AG09309 (cell line): Measurements from ENCODE around the gene PDSS1.

Source experiments
- DNase-seq: peaks from one replicate; pipeline ENCODE4 v3.0.0-alpha.2; 2010; ENCODE audit warnings: low read depth
- H3K4me3 ChIP-seq: 2 replicates; pipeline ENCODE4 v1.5.1; 2011; ENCODE audit warnings: mild to moderate bottlenecking, low read depth, low read length, moderate library complexity; ENCODE audit not compliant: control insufficient read depth
- TF ChIP-seq, protein P1 (sequence below): IDR thresholded peaks from 2 replicates; pipeline ENCODE4 v1.5.1; 2011; ENCODE audit warnings: mild to moderate bottlenecking, low read depth, low read length, inconsistent platforms; ENCODE audit not compliant: insufficient read depth, control insufficient read depth; ENCODE audit errors: missing control alignments

PDSS1 gene

DNA sequence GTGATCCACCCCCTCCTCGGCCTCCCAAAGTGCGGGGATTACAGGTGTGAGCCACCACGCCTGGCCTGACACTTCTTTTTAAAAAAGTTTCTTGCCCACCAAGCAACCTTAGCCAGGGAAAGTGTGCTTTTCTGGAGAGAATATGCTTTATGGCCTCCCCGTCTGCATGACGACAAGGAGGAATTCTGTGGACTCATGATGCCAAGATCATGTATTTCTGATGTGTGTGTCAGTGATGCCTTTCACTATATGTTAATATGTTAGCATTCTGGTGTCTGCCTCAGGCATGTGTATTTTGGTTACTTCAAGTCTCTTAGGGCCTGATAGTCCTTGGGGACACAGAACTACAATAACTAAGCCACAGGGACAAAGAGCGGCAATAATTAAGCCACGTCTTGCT, 2.1 kb downstream of the PDSS1 start:
- no peak for DNase-seq
- TF ChIP-seq, protein P1, sequence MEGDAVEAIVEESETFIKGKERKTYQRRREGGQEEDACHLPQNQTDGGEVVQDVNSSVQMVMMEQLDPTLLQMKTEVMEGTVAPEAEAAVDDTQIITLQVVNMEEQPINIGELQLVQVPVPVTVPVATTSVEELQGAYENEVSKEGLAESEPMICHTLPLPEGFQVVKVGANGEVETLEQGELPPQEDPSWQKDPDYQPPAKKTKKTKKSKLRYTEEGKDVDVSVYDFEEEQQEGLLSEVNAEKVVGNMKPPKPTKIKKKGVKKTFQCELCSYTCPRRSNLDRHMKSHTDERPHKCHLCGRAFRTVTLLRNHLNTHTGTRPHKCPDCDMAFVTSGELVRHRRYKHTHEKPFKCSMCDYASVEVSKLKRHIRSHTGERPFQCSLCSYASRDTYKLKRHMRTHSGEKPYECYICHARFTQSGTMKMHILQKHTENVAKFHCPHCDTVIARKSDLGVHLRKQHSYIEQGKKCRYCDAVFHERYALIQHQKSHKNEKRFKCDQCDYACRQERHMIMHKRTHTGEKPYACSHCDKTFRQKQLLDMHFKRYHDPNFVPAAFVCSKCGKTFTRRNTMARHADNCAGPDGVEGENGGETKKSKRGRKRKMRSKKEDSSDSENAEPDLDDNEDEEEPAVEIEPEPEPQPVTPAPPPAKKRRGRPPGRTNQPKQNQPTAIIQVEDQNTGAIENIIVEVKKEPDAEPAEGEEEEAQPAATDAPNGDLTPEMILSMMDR: no peak

DNA sequence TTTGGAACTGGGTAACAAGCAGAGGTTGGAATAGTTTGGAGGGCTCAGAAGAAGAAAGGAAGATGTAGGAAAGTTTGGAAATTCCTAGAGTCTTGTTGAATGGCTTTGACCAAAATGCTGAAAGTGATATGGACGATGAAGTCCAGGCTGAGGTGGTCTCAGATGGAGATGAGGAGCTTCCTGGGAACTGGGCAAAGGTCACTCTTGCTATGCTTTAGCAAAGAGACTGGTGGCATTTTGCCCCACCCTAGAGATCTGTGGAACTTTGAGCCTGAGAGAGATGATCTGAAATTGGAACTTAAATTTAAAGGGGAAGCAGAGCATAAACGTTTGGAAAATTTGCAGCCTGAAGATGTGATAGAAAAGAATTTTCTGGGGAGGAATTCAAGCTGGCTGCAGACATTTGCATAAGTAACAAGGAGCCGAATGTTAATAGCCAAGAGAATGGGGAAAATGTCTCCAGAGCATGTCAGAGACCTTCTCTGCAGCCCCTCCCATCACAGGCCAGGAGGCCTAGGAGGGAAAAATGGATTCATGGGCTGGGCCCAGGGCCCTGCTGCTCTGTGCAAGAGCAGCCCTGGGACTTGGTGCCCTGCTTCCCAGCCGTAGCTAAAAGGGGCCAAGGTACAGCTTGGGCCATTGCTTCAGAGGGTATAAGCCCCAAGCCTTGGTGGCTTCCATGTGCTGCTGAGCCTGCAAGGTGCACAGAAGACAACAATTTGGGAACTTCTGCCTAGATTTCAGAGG, 3.6 kb downstream of the PDSS1 start:
- TF ChIP-seq, protein P1: no peak
- H3K4me3 ChIP-seq: no peak overlapping the region
- DNase-seq: no peak

More for the DNA sequence above, 2.1 kb downstream of the PDSS1 start:
- H3K4me3 ChIP-seq: no peak overlapping the region

DNA sequence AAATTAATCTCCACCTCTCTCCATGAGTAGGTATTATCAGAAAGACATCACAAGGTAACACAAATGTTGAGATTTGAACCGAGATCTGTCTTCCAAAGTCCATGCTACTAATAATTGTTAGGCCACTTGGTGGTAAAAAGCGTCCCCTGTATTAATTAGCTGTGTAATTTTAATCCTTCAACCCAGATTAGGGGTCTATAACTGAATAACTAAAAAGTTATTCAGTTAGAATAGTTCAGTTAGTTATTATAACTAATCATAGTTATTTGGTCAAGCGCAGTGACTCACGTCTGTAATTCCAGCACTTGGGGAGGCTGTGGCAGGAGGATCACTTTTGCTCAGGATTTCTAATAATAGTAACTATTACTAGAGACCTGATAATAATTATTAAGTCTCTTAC, 5.6 kb downstream of the PDSS1 start:
- TF ChIP-seq, protein P1: no peak
- no peak for DNase-seq
- H3K4me3 ChIP-seq: no peak overlapping the region

DNA sequence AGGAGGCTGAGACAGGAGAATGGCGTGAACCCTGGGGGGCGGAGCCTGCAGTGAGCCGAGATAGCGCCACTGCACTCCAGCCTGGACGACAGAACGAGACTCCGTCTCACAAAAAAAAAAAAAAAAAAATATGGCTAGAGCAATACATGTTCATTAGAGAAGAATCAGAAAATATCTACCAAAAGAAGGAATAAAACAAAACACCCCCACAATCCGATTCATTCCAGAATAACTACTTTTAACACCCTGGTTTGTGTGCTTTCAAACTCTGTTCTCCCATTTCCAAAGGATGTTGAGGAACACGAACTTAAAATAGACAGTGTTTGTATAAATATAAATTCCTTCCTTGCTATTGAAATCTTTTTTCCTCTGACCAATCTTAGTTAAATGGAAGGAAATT, 6.5 kb downstream of the PDSS1 start:
- TF ChIP-seq, protein P1: no peak
- no peak for DNase-seq
- H3K4me3 ChIP-seq: no peak overlapping the region

GRCh38 chr10:26706206-26706605, 8.7 kb downstream of the PDSS1 start:
- TF ChIP-seq, protein P1: no peak
- no peak overlapping the region for H3K4me3 ChIP-seq
- no peak for DNase-seq

DNA sequence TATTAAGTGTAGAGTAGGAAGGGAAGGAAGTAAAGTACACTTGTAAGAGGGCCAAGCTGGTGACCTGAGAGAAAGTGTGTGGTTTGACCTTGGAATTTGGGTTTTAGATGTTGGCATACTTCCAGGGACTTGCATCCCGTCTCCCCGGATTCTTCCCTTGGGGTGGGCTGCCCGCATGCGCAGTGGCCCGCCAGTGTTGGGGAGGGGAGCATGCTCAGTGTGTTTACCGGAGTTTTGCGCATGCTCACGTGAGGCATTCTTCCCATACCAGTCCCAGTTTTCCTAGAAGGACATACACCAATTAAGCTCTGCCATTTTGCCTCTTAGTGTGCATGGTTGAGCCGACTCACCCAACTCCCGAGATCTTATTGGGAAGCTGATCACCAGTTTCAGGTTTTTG, 9.4 kb downstream of the PDSS1 start:
- H3K4me3 ChIP-seq: no peak overlapping the region
- TF ChIP-seq, protein P1: no peak
- DNase-seq: no peak
